ENCODE results near the gene ZNF597. TPM values are rescaled to one million over a fixed set of nuclear protein-coding genes. Genes with fewer than 3 reads are reported as not detected.

ZNF597 gene
- polyA plus RNA-seq, 3 donors, result 0.80 to 1.0 (median 0.98) TPM

GRCh38 chr16:3458278-3458851 lies 15.1 kb upstream of the ZNF597 start:
- H3K9ac ChIP-seq (ENCODE audit: insufficient read depth, low read length, poor library complexity, severe bottlenecking), result peak overlapping the region; percentile 90
- Mint-ChIP-seq H3K9me3 (peaks cover 0 to 2% (median 0%) of the 10 kb centered on the region in 7 donors), H3K27ac (peak overlapping the region; percentile 83 to 94 (median 91)), H3K4me1 (peaks cover 59% of the 10 kb centered on the region), H3K4me3 (peak overlapping the region; percentile 89 to 94), H3K36me3 (peaks cover 3 to 6% of the 10 kb centered on the region in 2 donors), H3K27me3 (ENCODE audit: low read depth in 3 of 3) (peaks cover 0 to 3% (median 2%) of the 10 kb centered on the region in 3 donors)
- TF ChIP-seq, protein P1, sequence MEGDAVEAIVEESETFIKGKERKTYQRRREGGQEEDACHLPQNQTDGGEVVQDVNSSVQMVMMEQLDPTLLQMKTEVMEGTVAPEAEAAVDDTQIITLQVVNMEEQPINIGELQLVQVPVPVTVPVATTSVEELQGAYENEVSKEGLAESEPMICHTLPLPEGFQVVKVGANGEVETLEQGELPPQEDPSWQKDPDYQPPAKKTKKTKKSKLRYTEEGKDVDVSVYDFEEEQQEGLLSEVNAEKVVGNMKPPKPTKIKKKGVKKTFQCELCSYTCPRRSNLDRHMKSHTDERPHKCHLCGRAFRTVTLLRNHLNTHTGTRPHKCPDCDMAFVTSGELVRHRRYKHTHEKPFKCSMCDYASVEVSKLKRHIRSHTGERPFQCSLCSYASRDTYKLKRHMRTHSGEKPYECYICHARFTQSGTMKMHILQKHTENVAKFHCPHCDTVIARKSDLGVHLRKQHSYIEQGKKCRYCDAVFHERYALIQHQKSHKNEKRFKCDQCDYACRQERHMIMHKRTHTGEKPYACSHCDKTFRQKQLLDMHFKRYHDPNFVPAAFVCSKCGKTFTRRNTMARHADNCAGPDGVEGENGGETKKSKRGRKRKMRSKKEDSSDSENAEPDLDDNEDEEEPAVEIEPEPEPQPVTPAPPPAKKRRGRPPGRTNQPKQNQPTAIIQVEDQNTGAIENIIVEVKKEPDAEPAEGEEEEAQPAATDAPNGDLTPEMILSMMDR (IDR thresholded peaks at IDR 0.05), result no peak
- intact Hi-C loops (cut with micrococcal nuclease), result loop anchor here (2.0 to 10.0 kb wide), 5 partner anchors 58 to 304 kb away; partner anchors contain the start of genes ZNF174 (in 1 of the 2), ZNF263 (in 1 of the 2) and ZSCAN32 (in 1 of the 2)
- peaks cover 61% of the 10 kb centered on the region for H3K79me2 ChIP-seq (ENCODE audit: insufficient read depth, low read length)
- peak overlapping the region; percentile 63 to 89 (median 71) for H3K4me3 ChIP-seq (replicated peaks in 1 of 3; ENCODE audit: low read depth in 2 of 3, low read length in 3 of 3)
- peak overlapping the region; percentile 94 for H3K4me2 ChIP-seq (replicated peaks; ENCODE audit: extremely low read depth, low read length, poor library complexity, severe bottlenecking)
- no peaks in the 10 kb centered on the region for H3K27me3 ChIP-seq (ENCODE audit: control insufficient read depth in 2 of 2, insufficient read depth in 2 of 2, low read length in 2 of 2)
- H3K4me1 ChIP-seq (ENCODE audit: control insufficient read depth in 1 of 2, insufficient read depth in 2 of 2, low read length in 2 of 2), result peaks cover 37 to 54% of the 10 kb centered on the region in 2 donors
- peak in 1 of 3 donors; percentile 26 for DNase-seq
- H3K36me3 ChIP-seq (replicated peaks in 1 of 2; ENCODE audit: control insufficient read depth in 1 of 2, insufficient read depth in 2 of 2, low read length in 2 of 2), result no peaks in the 10 kb centered on the region
- peak overlapping the region; percentile 45 to 93 for H3K27ac ChIP-seq (ENCODE audit: low read depth in 1 of 2, low read length in 2 of 2)
- H2AFZ ChIP-seq (ENCODE audit: insufficient read depth, low read depth, low read length, poor library complexity, severe bottlenecking), result peak overlapping the region; percentile 100
- H4K20me1 ChIP-seq (ENCODE audit: insufficient read depth, low read length), result peaks cover 50% of the 10 kb centered on the region
- no peaks in the 10 kb centered on the region for H3K9me3 ChIP-seq (replicated peaks in 1 of 2; ENCODE audit: control insufficient read depth in 1 of 2, insufficient read depth in 1 of 2, low read length in 2 of 2)
- WGBS (ENCODE audit: insufficient coverage), result under 1% methylated on average over 42 of the region's 47 CpGs

- peaks cover 57% of the 10 kb centered on the region for H3K4me1 Mint-ChIP-seq
- H3K9ac ChIP-seq (ENCODE audit: insufficient read depth, low read length, poor library complexity, severe bottlenecking), result peak overlapping the region; percentile 90
- H3K79me2 ChIP-seq (ENCODE audit: insufficient read depth, low read length), result peaks cover 54% of the 10 kb centered on the region
- no peaks in the 10 kb centered on the region for H3K9me3 ChIP-seq (replicated peaks in 1 of 2; ENCODE audit: control insufficient read depth in 1 of 2, insufficient read depth in 1 of 2, low read length in 2 of 2)
- peak overlapping the region; percentile 66 to 93 for H3K27ac ChIP-seq (ENCODE audit: low read depth in 1 of 2, low read length in 2 of 2)
- peaks cover 37 to 54% of the 10 kb centered on the region in 2 donors for H3K4me1 ChIP-seq (ENCODE audit: control insufficient read depth in 1 of 2, insufficient read depth in 2 of 2, low read length in 2 of 2)
- H3K36me3 ChIP-seq (replicated peaks in 1 of 2; ENCODE audit: control insufficient read depth in 1 of 2, insufficient read depth in 2 of 2, low read length in 2 of 2), result no peaks in the 10 kb centered on the region
- intact Hi-C loops (cut with micrococcal nuclease), result loop anchor here (2.0 to 10.0 kb wide), 5 partner anchors 57 to 303 kb away; partner anchors contain the start of genes ZNF174 (in 2 of the 2), ZSCAN32 (in 2 of the 2) and ZNF263 (in 1 of the 2)
- H3K36me3 Mint-ChIP-seq, result peaks cover 3 to 6% of the 10 kb centered on the region in 2 donors
- DNase-seq, result peak; percentile 87 to 92 (median 91)
- peak overlapping the region; percentile 94 for H3K4me2 ChIP-seq (replicated peaks; ENCODE audit: extremely low read depth, low read length, poor library complexity, severe bottlenecking)
- peaks cover 0 to 3% (median 2%) of the 10 kb centered on the region in 3 donors for H3K27me3 Mint-ChIP-seq (ENCODE audit: low read depth in 3 of 3)
- H2AFZ ChIP-seq (ENCODE audit: insufficient read depth, low read depth, low read length, poor library complexity, severe bottlenecking), result peak overlapping the region; percentile 100
- H3K27me3 ChIP-seq (ENCODE audit: control insufficient read depth in 2 of 2, insufficient read depth in 2 of 2, low read length in 2 of 2), result no peaks in the 10 kb centered on the region
- under 1% methylated on average over 81 of the region's 83 CpGs for WGBS (ENCODE audit: insufficient coverage)
- peak overlapping the region; percentile 23 to 89 (median 80) for H3K27ac Mint-ChIP-seq
- peaks cover 43% of the 10 kb centered on the region for H4K20me1 ChIP-seq (ENCODE audit: insufficient read depth, low read length)
- TF ChIP-seq, protein P1 (IDR thresholded peaks at IDR 0.05), result peak; percentile 56
- peak overlapping the region; percentile 76 to 90 for H3K4me3 Mint-ChIP-seq
- H3K9me3 Mint-ChIP-seq, result peaks cover 0 to 2% (median 0%) of the 10 kb centered on the region in 7 donors
- peak overlapping the region; percentile 63 to 89 (median 71) for H3K4me3 ChIP-seq (replicated peaks in 1 of 3; ENCODE audit: low read depth in 2 of 3, low read length in 3 of 3)
These were observed 14.3 kb upstream of the ZNF597 start for GRCh38 chr16:3457434-3458252.
